GM12878 (cell line): ENCODE data around the gene MANBA. TPM values are rescaled to one million over a fixed set of nuclear protein-coding genes. Genes with fewer than 3 reads are reported as not detected.

Experiments
- ATAC-seq: fragments of 200-7000 bp; cut with Tn5 transposase; 3 replicates; pipeline ENCODE4 v1.9.1; 2020; ENCODE audit warnings: mild to moderate bottlenecking, moderate library complexity
- BruUV-seq: library from RNA; stranded (reverse); fragments of 400-500 nt; replicated peaks from 2 replicates; lab custom pipeline; 2021; lab: Mats Ljungman, UMichigan
- CTCF ChIA-PET: fragments of 300-600 bp; sonication (Branson Sonifier 250); formaldehyde crosslinking; extraction: SDS; loops from one replicate; lab custom pipeline; 2021; ENCODE audit warnings: inconsistent platforms; lab: Yijun Ruan, JAX
- POLR2A ChIA-PET: fragments of 350-600 bp; formaldehyde crosslinking; extraction: SDS; loops from one replicate; lab custom pipeline; 2021; ENCODE audit warnings: inconsistent platforms; lab: Charles Lee
- RAD21 ChIA-PET: fragments of 300-600 bp; sonication (Branson Sonifier 250); formaldehyde crosslinking; loops from one replicate; lab custom pipeline; 2023; ENCODE audit warnings: antibody characterized with exemption; ENCODE audit not compliant: unreplicated experiment; lab: Charles Lee
- SMC1A ChIA-PET: fragments of 300-600 bp; sonication (Branson Sonifier 250); formaldehyde crosslinking; loops from one replicate; lab custom pipeline; 2023; ENCODE audit not compliant: unreplicated experiment, uncharacterized antibody; lab: Charles Lee
- DNase-seq: peaks from one replicate; pipeline ENCODE4 v3.0.0-alpha.2; 2011; ENCODE audit warnings: low read depth, low spot score
- FAIRE-seq: peaks from 3 replicates; lab custom pipeline; 2011; peaks lifted over from hg19 to GRCh38; lab: Jason Lieb, UNC
- H2AFZ ChIP-seq: 2 replicates; pipeline ENCODE4 v1.6.0; 2011; ENCODE audit warnings: low read depth, low read length, control low read depth; ENCODE audit not compliant: control insufficient read depth
- H3K27ac ChIP-seq: 2 replicates; pipeline ENCODE4 v1.5.1; 2011; ENCODE audit warnings: control low read depth; ENCODE audit not compliant: control insufficient read depth, insufficient read depth
- H3K27me3 ChIP-seq, 2 experiments: replicated peaks in 1 of 2; 2 replicates each; pipeline versions ENCODE4 v1.6.0 to v1.6.1; 2011; ENCODE audit warnings: low read length in 1 of 2; ENCODE audit not compliant: control insufficient read depth in 2 of 2, insufficient read depth in 2 of 2
- H3K36me3 ChIP-seq, 2 experiments: 2 replicates each; pipeline ENCODE4 v1.5.1; 2011; ENCODE audit warnings: low read length in 1 of 2; ENCODE audit not compliant: control insufficient read depth in 2 of 2, insufficient read depth in 2 of 2
- H3K4me1 ChIP-seq: 2 replicates; pipeline ENCODE4 v1.6.1; 2011; ENCODE audit warnings: mild to moderate bottlenecking, low read length, moderate library complexity, mixed read lengths; ENCODE audit not compliant: control insufficient read depth, insufficient read depth
- H3K4me2 ChIP-seq: 2 replicates; pipeline ENCODE4 v1.6.0; 2011; ENCODE audit warnings: control low read depth; ENCODE audit not compliant: control insufficient read depth, insufficient read depth
- H3K4me3 ChIP-seq: fragments of 200-600 bp; sonication (generic); 2 replicates; pipeline ENCODE4 v1.5.1; 2016
- H3K79me2 ChIP-seq: 2 replicates; pipeline ENCODE4 v1.6.0; 2011; ENCODE audit warnings: low read length; ENCODE audit not compliant: control insufficient read depth, insufficient read depth
- H3K9ac ChIP-seq: 2 replicates; pipeline ENCODE4 v1.8.0; 2011; ENCODE audit warnings: low read length, control low read depth, mixed read lengths; ENCODE audit not compliant: control insufficient read depth, insufficient read depth
- H3K9me3 ChIP-seq: replicated peaks from 3 replicates; pipeline ENCODE4 v1.5.1; 2011; ENCODE audit warnings: mild to moderate bottlenecking, low read length; ENCODE audit not compliant: control insufficient read depth, insufficient read depth
- H4K20me1 ChIP-seq: 2 replicates; pipeline ENCODE4 v1.6.0; 2011; ENCODE audit not compliant: control insufficient read depth, insufficient read depth
- BCL11A ChIP-seq: IDR thresholded peaks from 2 replicates; pipeline ENCODE4 v1.6.1; 2011; ENCODE audit warnings: low read depth, low read length
- BRCA1 ChIP-seq: IDR thresholded peaks from 2 replicates; pipeline ENCODE4 v1.6.1; 2011; ENCODE audit warnings: low read depth, low read length, improper control_type of control experiment
- CBX5 ChIP-seq: sonication (generic); IDR thresholded peaks from 2 replicates; pipeline ENCODE4 v1.6.1; 2016; ENCODE audit warnings: low read depth, moderate library complexity, mild to moderate bottlenecking, inconsistent platforms
- MEF2B ChIP-seq: fragments of 450-650 bp; IDR thresholded peaks from 2 replicates; pipeline ENCODE4 v1.6.1; 2018; ENCODE audit warnings: mild to moderate bottlenecking, moderate library complexity; ENCODE audit not compliant: partially characterized antibody, poor library complexity, severe bottlenecking
- NFXL1 ChIP-seq: fragments of 450-650 bp; IDR thresholded peaks from 2 replicates; pipeline ENCODE4 v1.6.1; 2017; ENCODE audit warnings: antibody characterized with exemption, mild to moderate bottlenecking, borderline replicate concordance
- NR2C2 ChIP-seq: IDR thresholded peaks from 2 replicates; pipeline ENCODE4 v1.6.1; 2011; ENCODE audit warnings: borderline replicate concordance, low read depth; ENCODE audit not compliant: control insufficient read depth, insufficient read length
- NR2F1 ChIP-seq: fragments of 450-650 bp; conservative IDR thresholded peaks from 2 replicates; pipeline ENCODE4 v1.6.1; 2017; ENCODE audit warnings: mild to moderate bottlenecking
- POLR2AphosphoS5 ChIP-seq: IDR thresholded peaks from 2 replicates; pipeline ENCODE4 v1.6.1; 2011; ENCODE audit warnings: mild to moderate bottlenecking, low read length, inconsistent platforms
- RELA ChIP-seq: fragments of 450-650 bp; IDR thresholded peaks from 2 replicates; pipeline ENCODE4 v1.8.0; 2014; ENCODE audit warnings: borderline replicate concordance; ENCODE audit not compliant: partially characterized antibody
- SRF ChIP-seq, 2 experiments: IDR thresholded peaks; 2 replicates each; pipeline ENCODE4 v1.6.1; 2011; ENCODE audit warnings: low read depth in 2 of 2, low read length in 2 of 2, mild to moderate bottlenecking in 1 of 2, moderate library complexity in 1 of 2
- WRNIP1 ChIP-seq: IDR thresholded peaks from 2 replicates; pipeline ENCODE4 v1.6.1; 2011; ENCODE audit warnings: low read depth, low read length, improper control_type of control experiment, borderline replicate concordance
- YY1 ChIP-seq: IDR thresholded peaks from 2 replicates; pipeline ENCODE4 v1.6.1; 2011; ENCODE audit warnings: low read depth, mild to moderate bottlenecking, low read length
- WGBS: methylation state at CpG from one replicate; pipeline ENCODE4 v1.1.6; 2016; ENCODE audit warnings: low lambda C conversion rate; ENCODE audit not compliant: insufficient replicate concordance, insufficient coverage; ENCODE audit errors: missing lambda C conversion rate; 5-methylcytosine and 5-hydroxymethylcytosine counted together
- in situ Hi-C: fragments of 300-500 bp; cut with MboI; formaldehyde crosslinking; loops from 9 replicates; pipeline ENCODE4 v1.14.3; 2018; ENCODE audit warnings: mixed read lengths
- intact Hi-C: fragments of 100-400 bp; cut with micrococcal nuclease; formaldehyde crosslinking; loops from one replicate; pipeline ENCODE4 v1.14.2; 2022; ENCODE audit not compliant: unreplicated experiment
- polyA plus RNA-seq, 11 experiments: library from polyadenylated mRNA; depleted of rRNA in 4 of 11; unstranded in 6 of 11; stranded (reverse) in 5 of 11; fragments of >200 nt; fragmentation: Nextera tagmentation in 4 of 11; fragmentation: Illumina TruSeq in 1 of 11; extraction: Ambion mirVana in 4 of 11; extraction: Trizol in 1 of 11; gene quantifications; 1 replicate in 1 of 11; 2 replicates in 10 of 11; pipeline versions ENCODE4 v1.2.1 to v1.2.3, GENCODE V29; 2011 to 2016; ENCODE audit warnings: inconsistent platforms in 2 of 11, missing spikeins in 2 of 11, low read depth in 1 of 11
- total RNA-seq, 4 experiments: library from RNA; depleted of rRNA in 3 of 4; stranded (reverse); fragments of >200 nt in 3 of 4; fragmentation: Illumina TruSeq in 1 of 4; extraction: Trizol in 1 of 4; gene quantifications; 2 replicates each; pipeline versions ENCODE4 v1.2.1 to v1.2.3, GENCODE V29; 2013 to 2021
- TF ChIP-seq, protein P1 (sequence below): fragments of 450-650 bp; IDR thresholded peaks from 2 replicates; pipeline ENCODE4 v1.6.1; 2017; ENCODE audit warnings: low read depth, mild to moderate bottlenecking, moderate library complexity
- TF ChIP-seq, protein P2 (sequence below): IDR thresholded peaks from 2 replicates; pipeline ENCODE4 v1.6.1; 2012; ENCODE audit warnings: low read depth, low read length, improper control_type of control experiment

MANBA gene
- total and polyA plus RNA-seq, 10 of the 15 experiments (the other 5 are each of a cell fraction or from before 2014, with no cell fraction given) = 3.8 to 19.0 (median 12.5) TPM

DNA sequence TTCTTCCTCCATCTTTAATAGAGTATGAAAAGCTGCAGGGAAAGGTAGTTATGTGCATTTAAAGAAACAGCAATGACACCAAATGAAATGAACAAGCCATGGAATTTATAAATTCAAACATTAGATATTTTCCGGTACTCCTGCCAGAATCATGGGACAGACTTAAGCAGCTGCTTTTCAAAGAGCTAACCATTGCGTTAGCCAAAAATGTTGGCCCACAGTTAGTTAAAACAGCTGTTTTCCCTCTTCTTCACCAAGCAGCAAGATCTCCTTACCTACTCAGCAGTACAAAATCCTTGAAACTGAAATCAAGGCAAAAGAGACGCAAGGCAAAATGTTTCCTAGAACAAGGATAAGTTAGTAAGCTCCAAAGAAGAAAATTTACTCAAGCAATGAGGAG is 64.0 kb downstream of the MANBA start (continued):
- no peak for TF ChIP-seq NR2F1
- TF ChIP-seq YY1 = no peak
- TF ChIP-seq POLR2AphosphoS5 = no peak

DNA sequence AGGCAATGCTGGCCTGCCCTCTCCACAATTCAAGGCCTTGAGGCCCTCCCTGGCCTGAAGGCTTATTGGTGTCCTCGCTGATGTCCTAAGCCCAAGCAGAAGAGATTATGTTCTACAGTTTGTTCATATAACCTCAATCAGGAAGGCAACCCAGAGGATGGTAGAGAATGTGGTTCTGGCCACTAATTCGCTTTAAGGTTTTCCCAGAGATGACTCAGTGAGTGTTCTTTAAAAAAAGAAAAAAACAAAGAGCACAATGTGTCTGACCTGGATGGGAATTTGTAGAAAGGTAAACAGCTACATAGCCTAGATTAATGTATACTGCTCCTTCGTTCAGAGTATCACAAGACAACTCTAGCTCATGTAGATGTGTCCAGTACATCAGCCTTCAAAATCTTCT is 66.0 kb downstream of the MANBA start:
- no peaks in the 10 kb centered on the region for H3K27me3 ChIP-seq
- H3K4me1 ChIP-seq = peaks cover under 1% of the 10 kb centered on the region; the same call in 1 of the 2 replicates
- peaks cover 0 to 4% of the 10 kb centered on the region in 2 experiments; a peak in 2 of 4 replicates for H3K36me3 ChIP-seq
- ChIA-PET CTCF (interaction anchor here (2.3 kb wide), 1 partner anchor 9 kb away, joined by 6 read pairs; no protein-coding TSS in a partner anchor), RAD21 (no interaction called here), SMC1A (interaction anchor here (1.3 to 1.8 kb wide), 3 partner anchors 9 to 172 kb away, joined by 3 to 4 read pairs (median 4); no protein-coding TSS in a partner anchor), POLR2A (interaction anchor here (0.5 to 0.9 kb wide), 2 partner anchors 22 to 23 kb away, joined by 3 to 4 read pairs; no protein-coding TSS in a partner anchor)
- no peak overlapping the region for H3K4me3 ChIP-seq
- DNase-seq (no peak), ATAC-seq (no peak), FAIRE-seq (no peak)
- WGBS = 96% methylated on average over 3 of the region's 3 CpGs
- no peaks in the 10 kb centered on the region; the same call in 1 of the 2 replicates for H3K79me2 ChIP-seq
- in situ Hi-C loops = no loop called here
- no TSS peak for BruUV-seq
- no peak for TF ChIP-seq MEF2B
- no peak for TF ChIP-seq CBX5
- TF ChIP-seq POLR2AphosphoS5 = no peak
- no peak for TF ChIP-seq NR2C2
- TF ChIP-seq, protein P1, sequence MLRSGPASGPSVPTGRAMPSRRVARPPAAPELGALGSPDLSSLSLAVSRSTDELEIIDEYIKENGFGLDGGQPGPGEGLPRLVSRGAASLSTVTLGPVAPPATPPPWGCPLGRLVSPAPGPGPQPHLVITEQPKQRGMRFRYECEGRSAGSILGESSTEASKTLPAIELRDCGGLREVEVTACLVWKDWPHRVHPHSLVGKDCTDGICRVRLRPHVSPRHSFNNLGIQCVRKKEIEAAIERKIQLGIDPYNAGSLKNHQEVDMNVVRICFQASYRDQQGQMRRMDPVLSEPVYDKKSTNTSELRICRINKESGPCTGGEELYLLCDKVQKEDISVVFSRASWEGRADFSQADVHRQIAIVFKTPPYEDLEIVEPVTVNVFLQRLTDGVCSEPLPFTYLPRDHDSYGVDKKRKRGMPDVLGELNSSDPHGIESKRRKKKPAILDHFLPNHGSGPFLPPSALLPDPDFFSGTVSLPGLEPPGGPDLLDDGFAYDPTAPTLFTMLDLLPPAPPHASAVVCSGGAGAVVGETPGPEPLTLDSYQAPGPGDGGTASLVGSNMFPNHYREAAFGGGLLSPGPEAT = no peak
- TF ChIP-seq, protein P2, sequence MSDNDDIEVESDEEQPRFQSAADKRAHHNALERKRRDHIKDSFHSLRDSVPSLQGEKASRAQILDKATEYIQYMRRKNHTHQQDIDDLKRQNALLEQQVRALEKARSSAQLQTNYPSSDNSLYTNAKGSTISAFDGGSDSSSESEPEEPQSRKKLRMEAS = no peak
- TF ChIP-seq NFXL1 = no peak
- no peak for TF ChIP-seq BCL11A
- TF ChIP-seq RELA = no peak
- TF ChIP-seq BRCA1 = no peak
- no peak for TF ChIP-seq SRF (IDR thresholded peaks at IDR 0.05; ENCODE audit: low read depth in 2 of 2, low read length in 2 of 2)
- no peak for TF ChIP-seq WRNIP1
- H3K9ac ChIP-seq = no peak overlapping the region
- intact Hi-C loops = no loop called here
- no peak overlapping the region for H3K27ac ChIP-seq
- H3K9me3 ChIP-seq = no peaks in the 10 kb centered on the region
- H3K4me2 ChIP-seq = no peak overlapping the region
- H2AFZ ChIP-seq = no peak overlapping the region
- no peaks in the 10 kb centered on the region for H4K20me1 ChIP-seq
